SU-DHL-6 (cell line): ENCODE data around the gene LUC7L.

Experiments
- H2AFZ ChIP-seq: fragments of 200-600 bp; sonication (generic); 2 replicates; pipeline ENCODE4 v1.6.1; 2014; ENCODE audit warnings: low read depth, mild to moderate bottlenecking, moderate library complexity, mixed read lengths, antibody characterized with exemption, low read length; ENCODE audit not compliant: severe bottlenecking
- H3F3A ChIP-seq: fragments of 200-600 bp; shearing (Covaris generic); 2 replicates; pipeline ENCODE4 v1.6.0; 2016; ENCODE audit warnings: antibody characterized with exemption, mild to moderate bottlenecking; ENCODE audit not compliant: insufficient read depth
- H3K27ac ChIP-seq: fragments of 200-600 bp; sonication (generic); 2 replicates; pipeline ENCODE4 v1.5.1; 2016; ENCODE audit warnings: low read depth, mild to moderate bottlenecking, low read length, moderate library complexity, mixed read lengths
- H3K27me3 ChIP-seq: fragments of 200-600 bp; sonication (generic), shearing (Covaris generic); 2 replicates; pipeline ENCODE4 v1.6.0; 2014; ENCODE audit warnings: mild to moderate bottlenecking, low read length
- H3K36me3 ChIP-seq: fragments of 200-600 bp; sonication (generic); 2 replicates; pipeline ENCODE4 v1.6.1; 2014; ENCODE audit warnings: mild to moderate bottlenecking, low read length, mixed read lengths
- H3K4me2 ChIP-seq: fragments of 300-600, 200-600 bp; shearing (Covaris generic), sonication (generic); 2 replicates; pipeline ENCODE4 v1.6.0; 2014; ENCODE audit warnings: low read length, low read depth, mild to moderate bottlenecking; ENCODE audit not compliant: poor library complexity, severe bottlenecking
- H3K4me3 ChIP-seq: fragments of 200-600 bp; sonication (generic); 2 replicates; pipeline ENCODE4 v1.5.1; 2014; ENCODE audit warnings: antibody characterized with exemption, low read length, mild to moderate bottlenecking, mixed read lengths; ENCODE audit not compliant: insufficient read depth, poor library complexity, severe bottlenecking
- H3K79me2 ChIP-seq: fragments of 200-600 bp; sonication (generic); 2 replicates; pipeline ENCODE4 v1.6.1; 2014; ENCODE audit warnings: mild to moderate bottlenecking, low read length, moderate library complexity; ENCODE audit not compliant: insufficient read depth
- H3K9ac ChIP-seq: fragments of 200-600 bp; sonication (generic); 2 replicates; pipeline ENCODE4 v1.7.0; 2014; ENCODE audit warnings: mild to moderate bottlenecking, low read length
- H3K9me2 ChIP-seq: fragments of 200-600 bp; sonication (generic); replicated peaks from 2 replicates; pipeline ENCODE4 v1.6.1; 2014; ENCODE audit warnings: low read length; ENCODE audit not compliant: insufficient read depth
- H3K9me3 ChIP-seq: fragments of 200-600 bp; sonication (generic); 2 replicates; pipeline ENCODE4 v1.6.1; 2014; ENCODE audit warnings: low read length, mixed read lengths; ENCODE audit not compliant: insufficient read depth
- H4K20me1 ChIP-seq: fragments of 200-600 bp; sonication (generic); 2 replicates; pipeline ENCODE4 v1.6.1; 2014; ENCODE audit warnings: low read depth, mild to moderate bottlenecking, antibody characterized with exemption, low read length, moderate library complexity, mixed read lengths
- EZH2phosphoT487 ChIP-seq: fragments of 200-600 bp; sonication (generic), shearing (Covaris generic); conservative IDR thresholded peaks from 2 replicates; pipeline ENCODE4 v1.6.1; 2018; ENCODE audit warnings: mild to moderate bottlenecking, antibody characterized with exemption, low read length, moderate library complexity, mixed read lengths
- TF ChIP-seq, protein P1 (sequence below): fragments of 200-600 bp; sonication (generic); IDR thresholded peaks from one replicate; pipeline ENCODE4 v1.5.1; 2017; ENCODE audit warnings: antibody characterized with exemption, mild to moderate bottlenecking, low read length, moderate library complexity; ENCODE audit not compliant: insufficient read depth, poor library complexity, severe bottlenecking

LUC7L gene

DNA sequence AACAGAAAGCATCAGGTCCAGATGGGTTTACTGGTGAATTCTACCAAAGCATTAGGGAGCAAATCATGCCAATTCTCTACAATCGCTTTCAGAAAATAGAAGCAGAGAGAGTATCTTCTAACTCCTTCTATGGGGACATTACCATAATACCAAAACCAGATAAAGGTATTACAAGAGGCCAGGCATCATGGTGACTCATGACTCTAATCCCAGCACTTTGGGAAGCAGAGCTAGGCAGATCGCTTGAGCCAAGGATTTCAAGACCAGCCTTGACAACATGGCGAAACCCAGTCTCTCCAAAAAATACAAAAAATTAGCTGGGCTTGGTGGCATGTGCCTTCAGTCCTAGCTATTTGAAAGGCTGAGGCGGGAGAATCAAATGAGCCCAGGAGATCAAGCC is 26.0 kb downstream of the LUC7L start:
- Histone ChIP-seq H3K9ac (no peak overlapping the region), H3K9me3 (no peaks in the 10 kb centered on the region), H2AFZ (no peak overlapping the region), H3K79me2 (no peaks in the 10 kb centered on the region), H4K20me1 (no peaks in the 10 kb centered on the region), H3K4me3 (no peak overlapping the region), H3F3A (no peaks in the 10 kb centered on the region), H3K27ac (no peak overlapping the region), H3K36me3 (peaks cover 26% of the 10 kb centered on the region; the same call in 1 of the 2 replicates), H3K4me2 (no peak overlapping the region), H3K9me2 (no peaks in the 10 kb centered on the region), H3K27me3 (no peaks in the 10 kb centered on the region)
- TF ChIP-seq, protein P1, sequence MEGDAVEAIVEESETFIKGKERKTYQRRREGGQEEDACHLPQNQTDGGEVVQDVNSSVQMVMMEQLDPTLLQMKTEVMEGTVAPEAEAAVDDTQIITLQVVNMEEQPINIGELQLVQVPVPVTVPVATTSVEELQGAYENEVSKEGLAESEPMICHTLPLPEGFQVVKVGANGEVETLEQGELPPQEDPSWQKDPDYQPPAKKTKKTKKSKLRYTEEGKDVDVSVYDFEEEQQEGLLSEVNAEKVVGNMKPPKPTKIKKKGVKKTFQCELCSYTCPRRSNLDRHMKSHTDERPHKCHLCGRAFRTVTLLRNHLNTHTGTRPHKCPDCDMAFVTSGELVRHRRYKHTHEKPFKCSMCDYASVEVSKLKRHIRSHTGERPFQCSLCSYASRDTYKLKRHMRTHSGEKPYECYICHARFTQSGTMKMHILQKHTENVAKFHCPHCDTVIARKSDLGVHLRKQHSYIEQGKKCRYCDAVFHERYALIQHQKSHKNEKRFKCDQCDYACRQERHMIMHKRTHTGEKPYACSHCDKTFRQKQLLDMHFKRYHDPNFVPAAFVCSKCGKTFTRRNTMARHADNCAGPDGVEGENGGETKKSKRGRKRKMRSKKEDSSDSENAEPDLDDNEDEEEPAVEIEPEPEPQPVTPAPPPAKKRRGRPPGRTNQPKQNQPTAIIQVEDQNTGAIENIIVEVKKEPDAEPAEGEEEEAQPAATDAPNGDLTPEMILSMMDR, result no peak
- TF ChIP-seq EZH2phosphoT487, result no peak

DNA sequence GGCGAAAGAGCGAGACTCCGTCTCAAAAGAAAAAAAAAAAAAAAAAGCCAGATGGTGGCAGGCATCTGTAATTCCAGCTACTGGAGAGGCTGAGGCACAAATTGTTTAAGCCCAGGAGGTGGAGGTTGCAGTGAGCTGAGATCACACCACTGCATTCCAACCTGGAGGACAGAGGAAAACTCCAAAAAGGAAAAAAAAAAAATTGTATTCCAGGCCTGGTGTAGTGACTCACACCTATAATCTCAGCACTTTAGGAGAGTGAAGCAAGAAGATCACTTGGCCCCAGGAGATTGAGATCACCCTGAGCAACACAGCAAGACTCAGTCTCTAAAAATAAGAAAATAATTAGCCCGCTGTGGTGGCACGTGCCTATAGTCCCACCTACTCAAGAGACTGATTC is 28.9 kb downstream of the LUC7L start:
- no peaks in the 10 kb centered on the region for H4K20me1 ChIP-seq
- no peak overlapping the region for H3K27ac ChIP-seq
- H2AFZ ChIP-seq, result no peak overlapping the region
- H3K9me2 ChIP-seq, result no peaks in the 10 kb centered on the region
- H3K4me3 ChIP-seq, result no peak overlapping the region
- H3K9ac ChIP-seq, result no peak overlapping the region
- peaks cover 13% of the 10 kb centered on the region; the same call in 1 of the 2 replicates for H3K36me3 ChIP-seq
- no peaks in the 10 kb centered on the region for H3K79me2 ChIP-seq
- no peaks in the 10 kb centered on the region for H3K9me3 ChIP-seq
- H3F3A ChIP-seq, result no peaks in the 10 kb centered on the region
- H3K27me3 ChIP-seq, result no peaks in the 10 kb centered on the region
- TF ChIP-seq, protein P1, result no peak
- TF ChIP-seq EZH2phosphoT487, result no peak
- no peak overlapping the region for H3K4me2 ChIP-seq

DNA sequence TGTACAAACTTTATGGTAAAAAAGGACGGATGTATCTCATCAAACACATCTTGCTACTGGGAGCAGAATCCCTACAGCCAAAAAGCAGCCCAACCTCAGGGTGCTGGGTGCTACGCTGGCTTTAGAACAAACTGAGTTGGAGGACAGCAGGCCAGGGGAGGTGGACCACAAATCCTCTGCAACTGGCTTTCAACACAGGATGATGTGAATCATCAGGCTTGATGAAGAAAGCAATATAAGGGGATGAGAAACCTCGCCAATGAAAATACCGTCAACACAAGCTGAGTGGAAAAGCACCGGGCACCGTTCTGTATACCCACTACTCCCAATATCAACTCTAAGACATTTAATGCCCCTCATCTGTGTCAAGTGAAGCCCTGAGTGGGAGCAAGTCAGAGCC is 34.7 kb downstream of the LUC7L start:
- H3F3A ChIP-seq, result no peaks in the 10 kb centered on the region
- no peak overlapping the region for H3K4me3 ChIP-seq
- H3K9ac ChIP-seq, result no peak overlapping the region
- H4K20me1 ChIP-seq, result no peaks in the 10 kb centered on the region
- H2AFZ ChIP-seq, result no peak overlapping the region
- no peaks in the 10 kb centered on the region for H3K9me2 ChIP-seq
- TF ChIP-seq, protein P1, result no peak
- TF ChIP-seq EZH2phosphoT487, result no peak
- H3K27ac ChIP-seq, result no peak overlapping the region
- peaks cover 9% of the 10 kb centered on the region; the same call in 1 of the 2 replicates for H3K36me3 ChIP-seq
- no peak overlapping the region for H3K4me2 ChIP-seq
- no peaks in the 10 kb centered on the region for H3K9me3 ChIP-seq
- no peaks in the 10 kb centered on the region for H3K27me3 ChIP-seq
- H3K79me2 ChIP-seq, result no peaks in the 10 kb centered on the region
